ENCODE measurements around the gene RGL2. TPM values are rescaled to one million over a fixed set of nuclear protein-coding genes. Genes with fewer than 3 reads are reported as not detected.
"Not testable (repeated sequence)": the region's sequence is repeated elsewhere in the genome, so short reads cannot be mapped to it uniquely, and the experiment has no call there.

RGL2 gene
- total RNA-seq, 2 donors from 2014 or later = 85.6 to 98.0 TPM

DNA sequence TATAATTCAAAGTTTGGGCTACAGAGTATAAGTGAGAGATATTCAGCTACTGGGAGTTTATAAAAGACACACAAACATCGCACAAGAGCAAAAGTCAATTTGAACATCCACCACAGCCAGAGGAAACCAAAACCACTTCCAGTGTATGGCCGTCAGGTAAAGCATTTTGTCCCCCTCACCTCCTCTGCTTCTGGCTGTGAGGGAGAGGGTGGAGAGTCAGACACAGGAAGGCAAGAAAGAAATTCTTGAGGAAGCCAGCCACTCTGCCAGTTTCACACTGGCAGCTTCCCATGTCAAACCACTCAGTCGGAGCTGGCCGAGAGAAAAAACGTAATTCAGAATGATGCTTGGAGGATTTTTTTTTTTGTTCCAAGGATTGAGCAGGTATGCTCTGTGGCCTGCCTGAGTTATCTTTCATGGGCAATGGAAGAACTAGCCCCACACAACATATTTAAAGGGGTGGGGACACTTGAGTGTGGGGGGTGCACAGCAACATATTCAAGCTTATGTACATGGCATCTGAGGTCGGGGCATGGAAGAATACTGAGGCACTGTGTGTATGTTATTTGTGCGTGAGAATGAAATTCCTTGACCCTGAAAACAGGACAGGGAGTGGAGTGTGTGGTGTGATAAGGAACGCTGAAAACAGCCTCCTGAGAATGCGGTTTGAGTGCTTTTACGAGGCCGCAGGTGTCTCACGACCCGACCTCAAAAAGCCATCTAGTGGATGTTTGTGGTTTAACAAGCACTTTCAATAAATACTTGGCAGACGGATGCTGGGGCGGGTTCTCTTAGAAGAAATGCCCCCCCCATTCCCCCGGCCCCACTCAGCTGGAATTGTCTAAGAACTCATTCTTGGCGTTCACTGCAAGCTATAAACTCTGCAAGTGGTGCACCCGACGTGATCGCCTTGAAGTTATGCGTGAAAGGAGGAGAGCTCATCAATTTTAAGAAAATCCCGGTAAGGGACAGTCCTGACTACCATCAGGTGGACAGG is 46.3 kb upstream of the RGL2 start:
- Histone ChIP-seq H3K4me3 (ENCODE audit: low read length) (no peak overlapping the region), H3K9ac (ENCODE audit: extremely low read depth, low read length, poor library complexity, severe bottlenecking) (no peak overlapping the region), H3K4me1 (ENCODE audit: control insufficient read depth, insufficient read depth, low read length) (peaks cover 6% of the 10 kb centered on the region), H3K27ac (ENCODE audit: low read depth, low read length) (no peak overlapping the region), H3K9me3 (ENCODE audit: control insufficient read depth, low read length) (no peaks in the 10 kb centered on the region), H3K36me3 (ENCODE audit: control insufficient read depth, insufficient read depth, low read length) (no peaks in the 10 kb centered on the region), H3K27me3 (ENCODE audit: control insufficient read depth, insufficient read depth, low read length, poor library complexity, severe bottlenecking) (no peaks in the 10 kb centered on the region)
- TF ChIP-seq, protein P1, sequence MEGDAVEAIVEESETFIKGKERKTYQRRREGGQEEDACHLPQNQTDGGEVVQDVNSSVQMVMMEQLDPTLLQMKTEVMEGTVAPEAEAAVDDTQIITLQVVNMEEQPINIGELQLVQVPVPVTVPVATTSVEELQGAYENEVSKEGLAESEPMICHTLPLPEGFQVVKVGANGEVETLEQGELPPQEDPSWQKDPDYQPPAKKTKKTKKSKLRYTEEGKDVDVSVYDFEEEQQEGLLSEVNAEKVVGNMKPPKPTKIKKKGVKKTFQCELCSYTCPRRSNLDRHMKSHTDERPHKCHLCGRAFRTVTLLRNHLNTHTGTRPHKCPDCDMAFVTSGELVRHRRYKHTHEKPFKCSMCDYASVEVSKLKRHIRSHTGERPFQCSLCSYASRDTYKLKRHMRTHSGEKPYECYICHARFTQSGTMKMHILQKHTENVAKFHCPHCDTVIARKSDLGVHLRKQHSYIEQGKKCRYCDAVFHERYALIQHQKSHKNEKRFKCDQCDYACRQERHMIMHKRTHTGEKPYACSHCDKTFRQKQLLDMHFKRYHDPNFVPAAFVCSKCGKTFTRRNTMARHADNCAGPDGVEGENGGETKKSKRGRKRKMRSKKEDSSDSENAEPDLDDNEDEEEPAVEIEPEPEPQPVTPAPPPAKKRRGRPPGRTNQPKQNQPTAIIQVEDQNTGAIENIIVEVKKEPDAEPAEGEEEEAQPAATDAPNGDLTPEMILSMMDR (conservative IDR thresholded peaks at IDR 0.05) = peak; percentile 78
- no peaks in the 10 kb centered on the region for H3K36me3 Mint-ChIP-seq (ENCODE audit: low read depth)
- peak; percentile 76 for DNase-seq
- no peak overlapping the region for H3K27ac Mint-ChIP-seq
- peaks cover 8% of the 10 kb centered on the region for H3K27me3 Mint-ChIP-seq (ENCODE audit: insufficient read depth)
- H3K9me3 Mint-ChIP-seq = no peaks in the 10 kb centered on the region
- H3K4me1 Mint-ChIP-seq = peaks cover 51% of the 10 kb centered on the region
- no peak overlapping the region for H3K4me3 Mint-ChIP-seq
- WGBS, 2 experiments (ENCODE audit: insufficient coverage in 1 of 2, insufficient read length in 1 of 2) = 33 to 37% methylated on average over 14 to 22 of the region's 22 CpGs

DNA sequence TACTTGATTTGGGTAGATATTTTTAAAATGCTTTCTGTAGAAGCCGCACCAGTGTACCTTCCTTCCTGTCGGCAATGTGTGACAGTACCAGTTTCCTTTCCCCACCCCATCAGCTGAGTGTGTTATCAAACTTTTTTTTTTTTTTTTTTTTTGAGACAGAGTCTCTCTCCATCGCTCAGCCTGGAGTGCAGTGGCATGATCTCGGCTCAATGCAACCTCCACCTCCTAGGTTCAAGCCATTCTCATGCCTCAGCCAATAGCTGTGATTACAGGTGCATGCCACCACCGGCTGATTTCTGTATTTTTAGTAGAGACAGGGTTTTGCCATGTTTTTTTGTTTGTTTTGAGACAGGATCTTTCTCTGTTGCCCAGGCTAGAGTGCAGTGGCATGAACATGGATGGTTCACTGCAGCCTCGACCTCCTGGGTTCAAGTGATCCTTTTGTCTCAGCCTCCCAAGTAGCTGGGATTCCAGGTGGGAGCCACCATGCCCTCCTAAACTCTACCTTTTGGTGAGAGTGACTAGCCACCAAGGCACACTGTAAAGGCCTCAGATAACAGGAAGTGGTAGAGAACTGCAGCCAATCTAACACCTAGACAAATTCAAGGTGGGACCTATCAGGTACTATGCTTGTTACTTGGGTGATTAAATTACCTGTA is 45.3 kb upstream of the RGL2 start:
- H3K27me3 Mint-ChIP-seq (ENCODE audit: insufficient read depth) = peaks cover 10% of the 10 kb centered on the region
- TF ChIP-seq, protein P1 (conservative IDR thresholded peaks at IDR 0.05) = no peak
- peaks cover 42% of the 10 kb centered on the region for H3K4me1 Mint-ChIP-seq
- WGBS, 2 experiments (ENCODE audit: insufficient coverage in 1 of 2, insufficient read length in 1 of 2) = 91 to 100% methylated on average over 4 to 6 of the region's 6 CpGs
- no peak for DNase-seq
- no peak overlapping the region for H3K27ac ChIP-seq (ENCODE audit: low read depth, low read length)
- H3K9me3 ChIP-seq (ENCODE audit: control insufficient read depth, low read length) = no peaks in the 10 kb centered on the region
- no peaks in the 10 kb centered on the region for H3K36me3 Mint-ChIP-seq (ENCODE audit: low read depth)
- no peak overlapping the region for H3K4me3 ChIP-seq (ENCODE audit: low read length)
- no peak overlapping the region for H3K4me3 Mint-ChIP-seq
- peaks cover 6% of the 10 kb centered on the region for H3K4me1 ChIP-seq (ENCODE audit: control insufficient read depth, insufficient read depth, low read length)
- H3K36me3 ChIP-seq (ENCODE audit: control insufficient read depth, insufficient read depth, low read length) = no peaks in the 10 kb centered on the region
- H3K9ac ChIP-seq (ENCODE audit: extremely low read depth, low read length, poor library complexity, severe bottlenecking) = no peak overlapping the region
- H3K27me3 ChIP-seq (ENCODE audit: control insufficient read depth, insufficient read depth, low read length, poor library complexity, severe bottlenecking) = no peaks in the 10 kb centered on the region
- H3K9me3 Mint-ChIP-seq = no peaks in the 10 kb centered on the region
- no peak overlapping the region for H3K27ac Mint-ChIP-seq

DNA sequence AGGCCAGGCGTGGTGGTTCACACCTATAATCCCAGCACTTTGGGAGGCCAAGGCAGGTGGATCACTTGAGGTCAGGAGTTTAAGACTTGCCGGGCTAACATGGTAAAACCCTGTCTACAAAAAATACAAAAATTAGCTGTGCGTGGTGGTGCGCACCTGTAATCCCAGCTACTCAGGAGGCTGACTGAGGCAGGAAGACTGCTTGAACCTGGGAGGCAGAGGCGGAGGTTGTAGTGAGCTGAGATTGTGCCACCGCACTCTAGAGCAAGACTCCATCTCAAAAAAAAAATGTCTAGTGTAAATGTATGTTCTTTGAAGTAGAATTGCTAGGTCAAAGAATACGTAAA is 44.8 kb upstream of the RGL2 start:
- DNase-seq; H3K9me3 Mint-ChIP-seq; H3K27me3 ChIP-seq (ENCODE audit: control insufficient read depth, insufficient read depth, low read length, poor library complexity, severe bottlenecking); H3K9me3 ChIP-seq (ENCODE audit: control insufficient read depth, low read length); H3K9ac ChIP-seq (ENCODE audit: extremely low read depth, low read length, poor library complexity, severe bottlenecking); H3K36me3 ChIP-seq (ENCODE audit: control insufficient read depth, insufficient read depth, low read length); H3K4me1 ChIP-seq (ENCODE audit: control insufficient read depth, insufficient read depth, low read length); H3K27me3 Mint-ChIP-seq (ENCODE audit: insufficient read depth); H3K4me3 Mint-ChIP-seq; H3K27ac Mint-ChIP-seq; H3K27ac ChIP-seq (ENCODE audit: low read depth, low read length); H3K36me3 Mint-ChIP-seq (ENCODE audit: low read depth); H3K4me3 ChIP-seq (ENCODE audit: low read length): not testable (repeated sequence)
- 92 to 95% methylated on average over 5 to 7 of the region's 7 CpGs for WGBS, 2 experiments (ENCODE audit: insufficient coverage in 1 of 2, insufficient read length in 1 of 2)
- peaks cover 37% of the 10 kb centered on the region for H3K4me1 Mint-ChIP-seq

All from endodermal cell (in vitro differentiated cells).